Measurements from ENCODE around the gene SH3RF1.

The SH3RF1 gene

DNA sequence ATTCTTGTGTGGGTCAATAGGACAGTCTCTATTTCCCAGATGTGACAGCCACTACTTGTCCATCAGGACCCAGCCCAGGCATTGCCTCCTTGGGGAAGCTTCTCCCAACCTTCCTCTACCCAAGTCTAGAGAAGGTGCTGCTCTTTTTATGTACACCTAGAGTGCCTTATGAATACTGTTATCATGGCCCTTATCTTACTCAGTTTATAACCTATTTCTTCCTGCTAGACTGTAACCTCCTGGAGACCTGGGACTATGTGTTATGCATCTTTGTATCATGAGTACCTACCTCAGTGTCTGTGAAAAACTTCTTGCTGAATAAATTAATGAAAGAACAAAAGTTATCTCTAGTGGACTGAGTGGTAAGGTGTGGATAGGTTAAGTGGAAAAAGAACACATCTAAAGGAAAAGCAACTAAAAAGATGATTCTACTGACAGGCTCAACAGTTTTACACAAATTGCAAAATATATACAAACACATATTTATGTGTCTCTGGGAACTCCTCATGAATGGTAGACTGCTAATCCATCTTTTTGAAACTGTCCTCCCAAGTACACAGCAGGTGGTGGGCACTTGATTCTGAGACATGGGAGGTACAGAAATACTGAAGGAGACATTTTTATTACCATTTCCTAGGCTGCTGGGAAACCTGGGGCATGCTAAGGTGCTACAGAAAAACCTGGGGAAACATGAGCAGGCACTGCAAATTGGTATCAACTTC lies 106.6 kb downstream of the SH3RF1 start:
- Histone ChIP-seq H3K36me3 (ENCODE audit: control insufficient read depth, insufficient read depth, low read length) (no peaks in the 10 kb centered on the region), H3K4me3 (ENCODE audit: low read length) (no peak overlapping the region), H3K27ac (ENCODE audit: low read length) (no peak overlapping the region), H3K9me3 (ENCODE audit: control insufficient read depth, insufficient read depth, low read length) (no peaks in the 10 kb centered on the region), H3K4me1 (ENCODE audit: control insufficient read depth, insufficient read depth, low read length) (no peaks in the 10 kb centered on the region), H3K27me3 (ENCODE audit: control insufficient read depth, insufficient read depth, low read length) (no peaks in the 10 kb centered on the region)
- DNase-seq (ENCODE audit: low read depth, low spot score): no peak

DNA sequence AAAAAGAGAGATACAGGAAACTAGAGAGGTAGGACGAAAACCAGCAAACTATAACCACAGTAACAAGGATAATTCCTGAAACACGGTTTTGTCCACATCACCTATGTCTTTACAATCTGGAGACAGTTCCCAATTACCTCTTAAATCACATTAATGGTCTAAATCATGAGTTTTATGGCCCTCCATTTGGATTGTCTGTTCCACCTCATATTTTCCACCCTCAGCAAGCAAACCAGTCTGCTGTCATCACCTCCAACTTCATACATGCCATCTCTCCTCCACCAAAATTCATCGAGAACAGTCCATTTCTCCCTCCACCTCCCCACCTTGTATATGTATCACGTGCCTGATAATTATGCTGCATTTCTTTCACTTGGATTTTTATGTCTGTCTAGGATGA lies 107.3 kb downstream of the SH3RF1 start:
- WGBS (ENCODE audit: insufficient coverage, insufficient read length): no CpG with 5 or more reads among the region's 4 CpGs
- no peaks in the 10 kb centered on the region for H3K27me3 ChIP-seq (ENCODE audit: control insufficient read depth, insufficient read depth, low read length)
- no peaks in the 10 kb centered on the region for H3K9me3 ChIP-seq (ENCODE audit: control insufficient read depth, insufficient read depth, low read length)

DNA sequence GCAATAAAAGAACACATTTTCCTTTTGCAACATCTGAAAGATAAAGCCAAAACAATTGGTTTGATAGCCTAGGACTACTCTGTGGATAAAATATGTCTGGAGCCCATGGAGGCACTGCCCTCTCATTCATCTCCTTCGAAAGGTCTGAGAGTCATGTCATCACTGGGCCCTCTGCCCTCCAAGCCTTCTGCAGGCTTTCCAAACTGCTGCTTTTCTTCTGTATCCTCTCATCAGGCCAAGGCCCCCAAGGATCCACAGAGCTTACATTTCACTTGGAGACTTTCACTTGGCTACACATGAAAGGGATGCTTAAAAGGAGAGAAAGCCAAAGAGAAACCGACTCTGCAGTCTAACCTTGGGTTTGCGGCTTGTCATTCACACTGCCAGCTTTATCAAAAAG lies 109.9 kb downstream of the SH3RF1 start:
- no CpG with 5 or more reads among the region's 3 CpGs for WGBS (ENCODE audit: insufficient coverage, insufficient read length)
- no peaks in the 10 kb centered on the region for H3K4me1 ChIP-seq (ENCODE audit: control insufficient read depth, insufficient read depth, low read length)
- no peak for DNase-seq (ENCODE audit: low read depth, low spot score)

More for the DNA sequence above, 107.3 kb downstream of the SH3RF1 start:
- H3K4me3 ChIP-seq (ENCODE audit: low read length): no peak overlapping the region
- no peak overlapping the region for H3K27ac ChIP-seq (ENCODE audit: low read length)
- no peak for DNase-seq (ENCODE audit: low read depth, low spot score)
- no peaks in the 10 kb centered on the region for H3K36me3 ChIP-seq (ENCODE audit: control insufficient read depth, insufficient read depth, low read length)
- H3K4me1 ChIP-seq (ENCODE audit: control insufficient read depth, insufficient read depth, low read length): no peaks in the 10 kb centered on the region

DNA sequence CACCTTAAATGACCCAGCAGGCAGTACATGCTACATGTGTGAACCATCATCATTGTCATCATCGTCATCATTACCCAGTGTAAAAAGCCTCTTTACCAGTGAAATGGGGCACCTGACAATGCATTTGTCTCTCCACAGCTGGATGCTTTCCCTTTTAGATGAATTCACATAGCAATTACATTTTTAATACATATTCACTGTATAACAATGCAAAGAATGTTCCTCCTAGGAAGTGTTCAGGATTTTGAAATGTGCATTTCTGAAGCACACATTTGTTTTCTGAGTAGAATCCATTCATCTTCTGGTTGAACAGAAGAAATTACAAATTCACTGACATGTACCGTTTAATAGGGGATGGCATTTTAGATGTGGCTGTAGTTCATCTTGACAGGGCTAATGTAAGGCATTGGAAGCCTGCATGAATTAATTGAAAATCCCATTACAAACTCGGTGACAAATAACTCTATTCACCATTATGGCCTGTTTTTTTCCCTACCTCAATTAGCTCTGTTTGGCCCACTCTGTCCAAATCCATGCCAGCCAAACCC lies 111.1 kb downstream of the SH3RF1 start:
- WGBS (ENCODE audit: insufficient coverage, insufficient read length): no CpG with 5 or more reads among the region's 3 CpGs
- H3K9me3 ChIP-seq (ENCODE audit: control insufficient read depth, insufficient read depth, low read length): no peaks in the 10 kb centered on the region
- no peak overlapping the region for H3K4me3 ChIP-seq (ENCODE audit: low read length)
- no peak for DNase-seq (ENCODE audit: low read depth, low spot score)
- no peaks in the 10 kb centered on the region for H3K36me3 ChIP-seq (ENCODE audit: control insufficient read depth, insufficient read depth, low read length)
- H3K4me1 ChIP-seq (ENCODE audit: control insufficient read depth, insufficient read depth, low read length): no peaks in the 10 kb centered on the region
- H3K27me3 ChIP-seq (ENCODE audit: control insufficient read depth, insufficient read depth, low read length): no peaks in the 10 kb centered on the region
- no peak overlapping the region for H3K27ac ChIP-seq (ENCODE audit: low read length)

More for the DNA sequence above, 109.9 kb downstream of the SH3RF1 start:
- Histone ChIP-seq H3K9me3 (ENCODE audit: control insufficient read depth, insufficient read depth, low read length) (no peaks in the 10 kb centered on the region), H3K27ac (ENCODE audit: low read length) (no peak overlapping the region), H3K36me3 (ENCODE audit: control insufficient read depth, insufficient read depth, low read length) (no peaks in the 10 kb centered on the region), H3K27me3 (ENCODE audit: control insufficient read depth, insufficient read depth, low read length) (no peaks in the 10 kb centered on the region), H3K4me3 (ENCODE audit: low read length) (no peak overlapping the region)

DNA sequence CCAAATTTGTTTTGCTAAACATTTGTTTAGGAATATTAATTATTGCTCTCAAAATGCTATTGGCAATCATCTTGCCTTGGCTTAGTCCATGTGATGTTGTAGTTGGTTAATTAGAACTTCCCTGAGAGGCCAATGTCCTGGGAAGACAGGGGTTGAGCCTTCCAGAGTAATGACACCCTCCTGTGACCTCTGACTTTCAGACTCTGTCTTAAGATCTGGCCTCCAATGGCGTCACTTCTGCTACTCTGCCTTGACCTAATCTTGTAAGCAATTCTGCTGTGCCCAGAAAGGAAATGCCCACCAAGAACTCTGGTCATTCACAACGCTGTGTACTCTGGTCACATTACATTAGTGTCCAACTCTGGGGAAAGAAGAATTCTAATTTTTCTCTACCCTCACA lies 111.9 kb downstream of the SH3RF1 start:
- Histone ChIP-seq H3K27me3 (ENCODE audit: control insufficient read depth, insufficient read depth, low read length) (no peaks in the 10 kb centered on the region), H3K4me1 (ENCODE audit: control insufficient read depth, insufficient read depth, low read length) (no peaks in the 10 kb centered on the region), H3K9me3 (ENCODE audit: control insufficient read depth, insufficient read depth, low read length) (no peaks in the 10 kb centered on the region), H3K4me3 (ENCODE audit: low read length) (no peak overlapping the region), H3K27ac (ENCODE audit: low read length) (no peak overlapping the region), H3K36me3 (ENCODE audit: control insufficient read depth, insufficient read depth, low read length) (no peaks in the 10 kb centered on the region)
- no CpG with 5 or more reads among the region's 2 CpGs for WGBS (ENCODE audit: insufficient coverage, insufficient read length)
- DNase-seq (ENCODE audit: low read depth, low spot score): no peak

DNA sequence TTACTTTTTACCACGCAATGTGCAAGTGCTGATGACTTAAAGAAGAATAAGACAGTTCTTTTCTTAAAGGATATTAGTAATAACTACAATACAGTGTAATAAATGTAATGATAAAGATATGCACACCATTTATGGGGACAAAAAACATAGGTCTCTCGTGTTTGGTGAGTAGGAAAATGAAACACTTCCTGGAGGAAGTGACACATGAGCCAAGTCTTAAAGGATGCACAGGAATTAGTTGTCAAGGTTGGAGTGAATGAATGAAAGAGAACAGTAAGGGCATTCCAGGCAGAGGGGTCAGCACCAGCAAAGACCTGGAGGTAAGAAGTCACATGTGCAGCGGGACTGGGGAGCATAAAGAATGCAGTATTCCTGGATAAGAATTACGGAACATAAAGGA lies 112.7 kb downstream of the SH3RF1 start:
- DNase-seq (ENCODE audit: low read depth, low spot score): no peak
- Histone ChIP-seq H3K4me3 (ENCODE audit: low read length) (no peak overlapping the region), H3K9me3 (ENCODE audit: control insufficient read depth, insufficient read depth, low read length) (no peaks in the 10 kb centered on the region), H3K27me3 (ENCODE audit: control insufficient read depth, insufficient read depth, low read length) (no peaks in the 10 kb centered on the region), H3K27ac (ENCODE audit: low read length) (no peak overlapping the region), H3K4me1 (ENCODE audit: control insufficient read depth, insufficient read depth, low read length) (no peaks in the 10 kb centered on the region), H3K36me3 (ENCODE audit: control insufficient read depth, insufficient read depth, low read length) (no peaks in the 10 kb centered on the region)
- WGBS (ENCODE audit: insufficient coverage, insufficient read length): no CpG with 5 or more reads among the region's 4 CpGs

DNA sequence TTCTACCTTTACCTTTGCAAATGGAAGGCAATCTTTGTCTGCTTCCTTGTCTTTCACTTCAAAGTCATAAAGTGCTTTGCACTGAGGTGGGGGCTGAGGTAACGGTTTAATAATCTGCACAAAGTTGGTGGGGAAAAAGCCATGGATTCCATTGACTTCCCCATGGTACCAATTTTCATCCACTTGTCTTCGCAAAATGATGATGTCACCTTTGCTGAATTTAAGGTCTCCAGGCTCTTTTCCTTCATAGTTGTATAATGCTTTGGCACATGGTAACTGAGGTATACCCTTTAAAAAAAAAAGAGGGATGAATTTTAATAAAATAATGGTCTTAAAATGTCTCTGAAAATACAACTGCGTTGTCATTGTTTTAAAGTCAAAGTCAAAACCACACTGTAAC lies 114.4 kb downstream of the SH3RF1 start:
- no peaks in the 10 kb centered on the region for H3K9me3 ChIP-seq (ENCODE audit: control insufficient read depth, insufficient read depth, low read length)
- no CpG with 5 or more reads among the region's 3 CpGs for WGBS (ENCODE audit: insufficient coverage, insufficient read length)
- H3K4me3 ChIP-seq (ENCODE audit: low read length): no peak overlapping the region
- no peak for DNase-seq (ENCODE audit: low read depth, low spot score)
- H3K4me1 ChIP-seq (ENCODE audit: control insufficient read depth, insufficient read depth, low read length): no peaks in the 10 kb centered on the region
- no peak overlapping the region for H3K27ac ChIP-seq (ENCODE audit: low read length)
- H3K36me3 ChIP-seq (ENCODE audit: control insufficient read depth, insufficient read depth, low read length): no peaks in the 10 kb centered on the region
- H3K27me3 ChIP-seq (ENCODE audit: control insufficient read depth, insufficient read depth, low read length): no peaks in the 10 kb centered on the region

DNA sequence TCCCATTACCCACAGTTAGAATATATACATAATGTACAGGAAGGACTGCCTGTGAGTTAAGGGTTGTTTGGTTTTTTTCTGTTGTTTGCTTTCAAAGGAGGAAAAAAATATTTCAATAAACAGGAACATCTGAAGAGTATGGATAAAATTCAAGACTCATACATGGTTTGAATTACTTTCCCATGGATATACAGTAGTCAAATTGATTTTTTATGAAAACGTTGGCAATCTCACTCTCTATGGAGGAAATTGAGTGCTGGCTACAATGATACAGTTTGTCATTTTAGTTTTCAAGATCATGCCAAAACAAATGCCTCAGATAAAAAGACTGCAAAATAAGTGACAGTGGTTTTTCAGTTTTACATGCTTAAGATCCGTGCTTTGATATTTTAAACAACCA lies 116.6 kb downstream of the SH3RF1 start:
- Histone ChIP-seq H3K9me3 (ENCODE audit: control insufficient read depth, insufficient read depth, low read length) (no peaks in the 10 kb centered on the region), H3K4me1 (ENCODE audit: control insufficient read depth, insufficient read depth, low read length) (no peaks in the 10 kb centered on the region), H3K4me3 (ENCODE audit: low read length) (no peak overlapping the region), H3K27ac (ENCODE audit: low read length) (no peak overlapping the region), H3K27me3 (ENCODE audit: control insufficient read depth, insufficient read depth, low read length) (no peaks in the 10 kb centered on the region), H3K36me3 (ENCODE audit: control insufficient read depth, insufficient read depth, low read length) (no peaks in the 10 kb centered on the region)
- DNase-seq (ENCODE audit: low read depth, low spot score): no peak
- no CpG with 5 or more reads among the region's 2 CpGs for WGBS (ENCODE audit: insufficient coverage, insufficient read length)

DNA sequence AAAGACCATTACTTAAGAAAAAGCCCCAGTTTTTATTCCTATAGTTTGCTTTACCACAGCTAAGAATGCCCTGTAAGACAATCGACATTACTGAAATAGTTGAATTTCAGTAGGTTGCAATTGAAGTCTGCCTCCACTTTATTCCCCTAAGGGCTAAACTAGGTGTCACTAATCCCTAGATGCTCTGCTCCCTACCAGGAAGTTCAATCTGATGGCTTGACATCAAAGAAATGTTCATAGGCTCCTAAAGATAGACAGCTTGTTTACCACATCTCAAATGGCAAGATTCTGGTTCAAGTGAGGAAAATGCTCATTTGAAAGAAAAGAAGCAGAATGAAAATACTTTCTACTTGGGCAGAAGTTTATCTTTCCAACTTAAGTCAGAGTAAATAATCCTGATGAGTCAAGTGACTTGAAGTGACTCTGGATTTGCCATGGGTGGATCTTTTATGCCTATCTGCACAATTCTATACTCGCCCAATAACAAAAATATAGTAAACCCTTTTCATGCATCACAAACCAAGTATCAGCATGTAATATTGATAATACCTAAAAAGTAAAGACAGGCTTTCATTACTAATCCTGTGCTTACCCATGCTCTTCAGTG lies 117.2 kb downstream of the SH3RF1 start:
- Histone ChIP-seq H3K36me3 (ENCODE audit: control insufficient read depth, insufficient read depth, low read length) (no peaks in the 10 kb centered on the region), H3K4me1 (ENCODE audit: control insufficient read depth, insufficient read depth, low read length) (no peaks in the 10 kb centered on the region), H3K4me3 (ENCODE audit: low read length) (no peak overlapping the region), H3K27me3 (ENCODE audit: control insufficient read depth, insufficient read depth, low read length) (no peaks in the 10 kb centered on the region), H3K9me3 (ENCODE audit: control insufficient read depth, insufficient read depth, low read length) (no peaks in the 10 kb centered on the region), H3K27ac (ENCODE audit: low read length) (no peak overlapping the region)
- no peak for DNase-seq (ENCODE audit: low read depth, low spot score)
- no CpG with 5 or more reads among the region's 2 CpGs for WGBS (ENCODE audit: insufficient coverage, insufficient read length)

DNA sequence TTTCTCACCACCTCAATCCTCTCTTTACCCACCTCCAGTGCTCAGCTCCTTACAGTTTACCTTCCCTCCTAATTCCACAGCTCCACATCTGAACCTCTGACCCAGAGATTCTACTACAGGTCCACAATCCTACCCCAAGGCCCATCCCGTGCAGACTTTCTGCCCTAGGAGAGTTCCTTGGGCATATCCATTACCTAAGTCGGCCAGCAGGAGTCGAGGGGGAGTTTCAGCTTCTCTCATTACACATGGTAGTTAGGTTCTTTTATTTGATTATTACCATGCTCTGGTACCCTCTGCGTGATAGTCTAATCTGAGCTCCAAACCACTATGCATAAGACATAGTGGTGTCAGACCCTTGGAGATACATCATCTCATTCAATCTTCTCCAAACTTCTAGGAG lies 117.9 kb downstream of the SH3RF1 start:
- H3K27me3 ChIP-seq (ENCODE audit: control insufficient read depth, insufficient read depth, low read length): no peaks in the 10 kb centered on the region
- no CpG with 5 or more reads among the region's 4 CpGs for WGBS (ENCODE audit: insufficient coverage, insufficient read length)
- no peaks in the 10 kb centered on the region for H3K36me3 ChIP-seq (ENCODE audit: control insufficient read depth, insufficient read depth, low read length)
- no peak overlapping the region for H3K4me3 ChIP-seq (ENCODE audit: low read length)
- H3K27ac ChIP-seq (ENCODE audit: low read length): no peak overlapping the region
- no peak for DNase-seq (ENCODE audit: low read depth, low spot score)
- no peaks in the 10 kb centered on the region for H3K9me3 ChIP-seq (ENCODE audit: control insufficient read depth, insufficient read depth, low read length)
- no peaks in the 10 kb centered on the region for H3K4me1 ChIP-seq (ENCODE audit: control insufficient read depth, insufficient read depth, low read length)

DNA sequence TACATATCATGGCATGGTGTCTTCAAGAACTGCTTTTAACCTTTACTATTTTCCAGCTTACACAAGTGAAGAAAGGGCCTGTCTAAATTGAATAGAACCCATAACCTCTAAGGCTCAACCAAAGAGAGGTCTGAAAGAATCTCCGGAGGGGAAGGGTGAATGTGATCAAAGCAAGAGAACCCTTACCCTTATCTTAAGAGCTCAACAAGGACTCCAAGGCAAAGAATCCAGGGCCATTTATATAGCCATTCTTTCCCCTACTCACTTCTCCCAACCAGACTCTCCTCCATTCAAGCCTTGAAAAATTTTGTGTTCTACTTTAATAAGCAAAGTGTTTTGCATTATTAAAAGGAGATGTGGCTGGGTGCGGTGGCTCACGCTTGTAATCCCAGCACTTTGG lies 118.7 kb downstream of the SH3RF1 start:
- WGBS (ENCODE audit: insufficient coverage, insufficient read length): no CpG with 5 or more reads among the region's 3 CpGs

More for the DNA sequence above, 118.7 kb downstream of the SH3RF1 start:
- Histone ChIP-seq H3K4me1 (ENCODE audit: control insufficient read depth, insufficient read depth, low read length) (no peaks in the 10 kb centered on the region), H3K36me3 (ENCODE audit: control insufficient read depth, insufficient read depth, low read length) (no peaks in the 10 kb centered on the region), H3K27ac (ENCODE audit: low read length) (no peak overlapping the region), H3K9me3 (ENCODE audit: control insufficient read depth, insufficient read depth, low read length) (no peaks in the 10 kb centered on the region), H3K4me3 (ENCODE audit: low read length) (no peak overlapping the region), H3K27me3 (ENCODE audit: control insufficient read depth, insufficient read depth, low read length) (no peaks in the 10 kb centered on the region)
- DNase-seq (ENCODE audit: low read depth, low spot score): no peak
